SKM-1 treated with dmso at 0.1 percent for 144 hours (cell line): Measurements from ENCODE around the gene INSM1.

Source experiments
- DNase-seq: peaks from one replicate; lab custom pipeline; 2025; ENCODE audit not compliant: unreplicated experiment; lab: John Stamatoyannopoulos, UW

The INSM1 gene

GRCh38 chr20:20417876-20418676, 50.2 kb downstream of the INSM1 start:
- DNase-seq: no peak
